Glutamatergic neuron (in vitro differentiated cells): ENCODE data around the gene STARD10. TPM values are rescaled to one million over a fixed set of nuclear protein-coding genes. Genes with fewer than 3 reads are reported as not detected.

ENCODE experiments used
- DNase-seq: peaks from one replicate; pipeline ENCODE4 v3.0.0; 2022
- H3K27ac Mint-ChIP-seq: one replicate; pipeline ENCODE4 v1.8.0; 2020; ENCODE audit warnings: mild to moderate bottlenecking, mixed read lengths, inconsistent platforms; ENCODE audit not compliant: unreplicated experiment
- H3K27me3 Mint-ChIP-seq: one replicate; pipeline ENCODE4 v1.8.0; 2020; ENCODE audit warnings: mild to moderate bottlenecking, moderate library complexity, mixed read lengths, inconsistent platforms; ENCODE audit not compliant: unreplicated experiment
- H3K36me3 Mint-ChIP-seq: one replicate; pipeline ENCODE4 v1.8.0; 2020; ENCODE audit warnings: mild to moderate bottlenecking, mixed read lengths, inconsistent platforms; ENCODE audit not compliant: unreplicated experiment
- H3K4me1 Mint-ChIP-seq: one replicate; pipeline ENCODE4 v1.8.0; 2020; ENCODE audit warnings: mild to moderate bottlenecking, low read depth, mixed read lengths, inconsistent platforms; ENCODE audit not compliant: unreplicated experiment
- H3K4me3 Mint-ChIP-seq: one replicate; pipeline ENCODE4 v1.8.0; 2020; ENCODE audit warnings: mild to moderate bottlenecking, mixed read lengths, inconsistent platforms; ENCODE audit not compliant: unreplicated experiment
- H3K9me3 Mint-ChIP-seq: one replicate; pipeline ENCODE4 v1.8.0; 2020; ENCODE audit warnings: mild to moderate bottlenecking, moderate library complexity, mixed read lengths, inconsistent platforms; ENCODE audit not compliant: unreplicated experiment
- CTCF ChIP-seq: fragments of 200-600 bp; sonication (generic); IDR thresholded peaks from one replicate; pipeline ENCODE4 v1.5.0; 2021; ENCODE audit not compliant: partially characterized antibody, unreplicated experiment
- total RNA-seq: library from RNA; stranded (reverse); fragmentation: NEBNext Ultra II Directional; extraction: Animal tissue kit (Norgen Biotek cat#: 25700); gene quantifications from one replicate; pipeline ENCODE4 v1.2.1, GENCODE V29; 2021; ENCODE audit not compliant: unreplicated experiment

The STARD10 gene
- total RNA-seq, 1 donor from 2014 or later, result 13.5 TPM

GRCh38 chr11:72766152-72766902, 27.5 kb downstream of the STARD10 start:
- Mint-ChIP-seq H3K9me3 (no peaks in the 10 kb centered on the region), H3K27ac (no peak overlapping the region), H3K4me1 (peaks cover 7% of the 10 kb centered on the region), H3K4me3 (no peak overlapping the region), H3K27me3 (peaks cover 1% of the 10 kb centered on the region), H3K36me3 (no peaks in the 10 kb centered on the region)
- no peak for DNase-seq
- no peak for TF ChIP-seq CTCF

DNA sequence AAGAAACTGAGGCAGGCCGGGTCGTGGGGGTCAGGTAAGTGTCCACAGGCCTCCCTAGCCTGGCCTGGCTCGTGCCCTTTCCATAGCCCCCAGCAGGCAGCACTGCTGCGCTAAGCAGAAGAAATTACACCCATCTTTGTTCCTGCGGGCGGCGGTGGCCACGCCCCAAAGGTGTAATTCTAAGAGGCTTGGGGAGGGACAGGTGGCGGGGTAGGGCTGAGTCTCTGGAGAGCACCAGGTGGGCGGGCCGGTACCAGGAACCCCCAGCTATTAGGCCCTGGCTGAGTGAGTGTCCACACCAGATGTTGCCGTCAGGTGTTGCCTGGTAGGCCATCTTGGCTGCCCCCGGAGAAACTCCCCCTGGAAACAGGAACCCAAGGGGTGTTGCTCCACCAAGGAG, 29.3 kb downstream of the STARD10 start:
- H3K9me3 Mint-ChIP-seq, result no peaks in the 10 kb centered on the region
- H3K27me3 Mint-ChIP-seq, result peaks cover under 1% of the 10 kb centered on the region
- H3K27ac Mint-ChIP-seq, result no peak overlapping the region
- H3K4me1 Mint-ChIP-seq, result peaks cover 7% of the 10 kb centered on the region
- no peak overlapping the region for H3K4me3 Mint-ChIP-seq
- no peak for TF ChIP-seq CTCF
- DNase-seq, result no peak
- no peaks in the 10 kb centered on the region for H3K36me3 Mint-ChIP-seq

GRCh38 chr11:72763823-72764222, 30.0 kb downstream of the STARD10 start:
- Mint-ChIP-seq H3K4me1 (peaks cover 7% of the 10 kb centered on the region), H3K4me3 (no peak overlapping the region), H3K27me3 (peaks cover 3% of the 10 kb centered on the region), H3K36me3 (no peaks in the 10 kb centered on the region), H3K9me3 (no peaks in the 10 kb centered on the region), H3K27ac (no peak overlapping the region)
- no peak for DNase-seq
- TF ChIP-seq CTCF, result no peak

GRCh38 chr11:72762641-72763304, 31.1 kb downstream of the STARD10 start:
- H3K36me3 Mint-ChIP-seq, result peaks cover 5% of the 10 kb centered on the region
- H3K4me1 Mint-ChIP-seq, result peaks cover 3% of the 10 kb centered on the region
- peaks cover 7% of the 10 kb centered on the region for H3K27me3 Mint-ChIP-seq
- TF ChIP-seq CTCF, result no peak
- H3K27ac Mint-ChIP-seq, result no peak overlapping the region
- no peak for DNase-seq
- no peak overlapping the region for H3K4me3 Mint-ChIP-seq
- no peaks in the 10 kb centered on the region for H3K9me3 Mint-ChIP-seq
